CD4-positive, alpha-beta T cell (primary cell): Measurements from ENCODE around the gene ZNF518B. TPM values are rescaled to one million over a fixed set of nuclear protein-coding genes. Genes with fewer than 3 reads are reported as not detected.

Experiments used
- ATAC-seq: fragments of 200-7000 bp; cut with Tn5 transposase; one replicate; pipeline ENCODE4 v1.10.0; 2022; ENCODE audit warnings: mild to moderate bottlenecking; ENCODE audit not compliant: poor library complexity
- CTCF ChIA-PET: fragments of 350-600 bp; sonication (Branson Sonifier 250); formaldehyde crosslinking; loops from one replicate; lab custom pipeline; 2021; ENCODE audit warnings: antibody characterized with exemption, inconsistent platforms; lab: Charles Lee
- POLR2A ChIA-PET: fragments of 350-600 bp; sonication (Branson Sonifier 250); formaldehyde crosslinking; loops from one replicate; lab custom pipeline; 2021; ENCODE audit warnings: antibody characterized with exemption, inconsistent platforms; lab: Charles Lee
- DNase-seq, 14 experiments: peaks; one replicate each; pipeline ENCODE4 v3.0.0-alpha.2; 2013 to 2020; ENCODE audit warnings: mixed read lengths in 2 of 14
- H3K27ac ChIP-seq, 2 donors: one replicate each; pipeline versions ENCODE4 v1.5.1 to v1.7.0; 2013; ENCODE audit warnings: low read length in 2 of 2, low read depth in 1 of 2, mild to moderate bottlenecking in 1 of 2
- H3K27me3 ChIP-seq, 2 experiments: 1 replicate in 1 of 2; 2 replicates in 1 of 2; pipeline versions ENCODE4 v1.6.1 to v1.7.0; 2013; ENCODE audit warnings: low read length in 2 of 2, control low read depth in 1 of 2, mild to moderate bottlenecking in 1 of 2, moderate library complexity in 1 of 2; ENCODE audit not compliant: insufficient read depth in 2 of 2, control insufficient read depth in 1 of 2
- H3K36me3 ChIP-seq: one replicate; pipeline ENCODE4 v1.6.1; 2013; ENCODE audit warnings: low read length, control low read depth; ENCODE audit not compliant: insufficient read depth
- H3K4me1 ChIP-seq: one replicate; pipeline ENCODE4 v1.6.1; 2013; ENCODE audit warnings: low read length, control low read depth; ENCODE audit not compliant: insufficient read depth
- H3K4me3 ChIP-seq: one replicate; pipeline ENCODE4 v1.5.1; 2013; ENCODE audit warnings: mild to moderate bottlenecking, low read length, moderate library complexity
- H3K9me3 ChIP-seq, 2 experiments: 1 replicate in 1 of 2; 2 replicates in 1 of 2; pipeline versions ENCODE4 v1.6.1 to v1.7.0; 2013; ENCODE audit warnings: low read length in 2 of 2, mild to moderate bottlenecking in 2 of 2, control low read depth in 1 of 2, moderate library complexity in 1 of 2; ENCODE audit not compliant: control insufficient read depth in 1 of 2, insufficient read depth in 1 of 2
- H3K27ac Mint-ChIP-seq: one replicate; pipeline ENCODE4 v1.8.0; 2020; ENCODE audit warnings: mixed read lengths
- H3K27me3 Mint-ChIP-seq: one replicate; pipeline ENCODE4 v1.8.0; 2021; ENCODE audit warnings: mixed read lengths
- H3K36me3 Mint-ChIP-seq: one replicate; pipeline ENCODE4 v1.8.0; 2021; ENCODE audit warnings: low read depth, mixed read lengths
- H3K4me1 Mint-ChIP-seq: one replicate; pipeline ENCODE4 v1.8.0; 2021; ENCODE audit warnings: low read depth, mixed read lengths
- H3K4me3 Mint-ChIP-seq: one replicate; pipeline ENCODE4 v1.8.0; 2020; ENCODE audit warnings: mild to moderate bottlenecking, mixed read lengths
- H3K9me3 Mint-ChIP-seq: one replicate; pipeline ENCODE4 v1.8.0; 2020; ENCODE audit warnings: mixed read lengths
- CTCF ChIP-seq: fragments of 200-600 bp; IDR thresholded peaks from one replicate; pipeline ENCODE4 v1.8.0; 2022; ENCODE audit warnings: antibody characterized with exemption, mild to moderate bottlenecking
- intact Hi-C, 2 experiments: fragments of 100-400 bp; cut with DNase I in 1 of 2; cut with micrococcal nuclease in 1 of 2; formaldehyde crosslinking; loops; one replicate each; pipeline versions ENCODE4 v1.15.1 to v1.9.0; 2023 to 2025; cut with DNase I, micrococcal nuclease
- total RNA-seq, 174 experiments: library from RNA in 2 of 174; stranded (reverse) in 2 of 174; gene quantifications; one replicate each; pipeline ENCODE4 v1.2.3 and lab custom pipeline; 2021 to 2026

Gene ZNF518B
- total RNA-seq, 2 experiments from 2014 or later, result 36.5 to 37.5 TPM

DNA sequence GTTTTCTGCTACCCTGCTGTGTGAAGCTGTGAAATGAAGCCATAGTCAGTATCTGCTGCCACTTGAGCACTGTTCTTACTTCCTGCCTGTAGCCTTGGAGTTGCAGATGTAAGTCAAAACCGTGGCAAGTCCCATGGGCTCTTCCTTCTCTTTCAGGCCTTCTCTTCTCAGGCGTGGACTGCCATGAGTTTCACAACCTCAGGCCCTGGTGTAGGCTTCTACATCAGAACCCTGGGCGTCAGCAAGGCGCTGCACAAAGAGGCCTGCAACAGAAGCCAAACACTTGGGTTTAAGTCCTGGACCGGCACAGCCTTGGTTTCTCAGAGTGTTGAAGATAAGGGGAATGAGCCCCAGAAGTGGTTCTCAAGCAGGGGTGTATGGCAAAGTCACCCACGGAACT lies 2.5 kb downstream of the ZNF518B start:
- no peak for ATAC-seq
- no peak overlapping the region for H3K27ac Mint-ChIP-seq

DNA sequence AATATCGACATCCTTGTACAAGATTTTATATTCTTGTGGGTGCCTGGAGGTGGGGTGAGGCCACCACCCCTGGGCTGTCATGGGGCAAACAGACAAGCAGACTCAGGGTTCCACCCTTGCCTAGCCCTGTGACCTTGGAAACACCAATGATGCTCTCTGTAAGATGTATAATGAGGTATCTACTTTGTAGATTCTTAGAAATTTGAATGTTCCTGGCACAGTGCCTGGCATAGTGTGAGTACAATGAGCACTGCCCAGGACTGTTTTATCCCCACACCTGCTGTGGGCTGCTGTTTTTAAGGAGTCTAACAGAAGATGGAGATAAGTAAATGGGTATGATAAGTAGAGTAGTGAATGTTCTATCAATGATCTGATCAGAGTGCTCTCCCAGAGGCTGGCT lies 3.1 kb downstream of the ZNF518B start:
- H3K27ac Mint-ChIP-seq, result no peak overlapping the region
- POLR2A ChIA-PET, result no interaction called here
- H3K36me3 Mint-ChIP-seq, result peaks cover 75% of the 10 kb centered on the region

More for the DNA sequence above, 2.5 kb downstream of the ZNF518B start:
- intact Hi-C loops, result no loop called here
- peaks cover 5 to 9% of the 10 kb centered on the region in 2 experiments for H3K9me3 ChIP-seq
- peaks cover 32% of the 10 kb centered on the region for H3K36me3 ChIP-seq
- H3K4me3 ChIP-seq, result no peak overlapping the region
- no peak for DNase-seq
- ChIA-PET CTCF (no interaction called here), POLR2A (interaction anchor here (0.5 kb wide), 1 partner anchor 20 kb away, joined by 3 read pairs; no protein-coding TSS in a partner anchor)
- no peak overlapping the region for H3K4me3 Mint-ChIP-seq
- peaks cover 69% of the 10 kb centered on the region for H3K36me3 Mint-ChIP-seq
- peaks cover 22% of the 10 kb centered on the region for H3K4me1 ChIP-seq
- H3K27me3 Mint-ChIP-seq, result no peaks in the 10 kb centered on the region
- H3K9me3 Mint-ChIP-seq, result peaks cover 10% of the 10 kb centered on the region
- H3K27ac ChIP-seq, result no peak overlapping the region
- no peaks in the 10 kb centered on the region for H3K27me3 ChIP-seq
- TF ChIP-seq CTCF, result no peak
- peaks cover 31% of the 10 kb centered on the region for H3K4me1 Mint-ChIP-seq

DNA sequence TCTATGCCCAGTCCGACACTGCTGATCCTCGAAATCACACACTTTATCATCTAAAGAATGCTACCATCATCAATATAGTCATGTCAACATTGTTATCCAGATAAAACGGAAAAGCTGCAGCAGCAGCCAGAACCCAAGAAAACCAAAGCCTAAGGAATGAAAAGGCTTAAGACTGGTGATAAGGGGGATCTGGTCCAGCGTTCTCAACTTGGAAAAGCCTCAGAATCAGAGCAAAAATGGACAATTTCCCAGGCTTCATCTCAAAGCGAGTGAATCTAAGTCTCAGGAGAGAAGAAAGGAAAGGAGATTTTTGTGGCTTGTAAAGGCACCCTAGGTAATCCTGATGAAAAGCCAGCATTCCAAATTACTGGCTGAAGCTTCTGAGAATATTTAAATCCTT lies 8.2 kb downstream of the ZNF518B start:
- DNase-seq (no peak), ATAC-seq (no peak)
- H3K9me3 ChIP-seq, result peaks cover 9 to 46% of the 10 kb centered on the region in 2 experiments
- Mint-ChIP-seq H3K9me3 (peaks cover 31% of the 10 kb centered on the region), H3K4me1 (peaks cover 11% of the 10 kb centered on the region), H3K27me3 (no peaks in the 10 kb centered on the region), H3K27ac (no peak overlapping the region), H3K4me3 (no peak overlapping the region), H3K36me3 (peaks cover 100% of the 10 kb centered on the region)
- H3K36me3 ChIP-seq, result peaks cover 46% of the 10 kb centered on the region
- no peak overlapping the region for H3K4me3 ChIP-seq
- H3K27ac ChIP-seq, result no peak overlapping the region
- no peak for TF ChIP-seq CTCF
- intact Hi-C loops, result no loop called here
- ChIA-PET POLR2A (no interaction called here), CTCF (interaction anchor here (1.1 kb wide), 1 partner anchor 12 kb away, joined by 3 read pairs; no protein-coding TSS in a partner anchor)
- H3K4me1 ChIP-seq, result no peaks in the 10 kb centered on the region
- no peaks in the 10 kb centered on the region for H3K27me3 ChIP-seq

More for the DNA sequence above, 3.1 kb downstream of the ZNF518B start:
- TF ChIP-seq CTCF, result no peak
- ATAC-seq (no peak), DNase-seq (no peak)
- intact Hi-C loops, result no loop called here
- peaks cover 31% of the 10 kb centered on the region for H3K4me1 Mint-ChIP-seq
- H3K4me1 ChIP-seq, result peaks cover 22% of the 10 kb centered on the region
- CTCF ChIA-PET, result no interaction called here
- H3K9me3 Mint-ChIP-seq, result peaks cover 15% of the 10 kb centered on the region
- H3K36me3 ChIP-seq, result peaks cover 32% of the 10 kb centered on the region
- peaks cover 5 to 9% of the 10 kb centered on the region in 2 experiments for H3K9me3 ChIP-seq
- peak overlapping the region; percentile 50 for H3K4me3 Mint-ChIP-seq
- no peaks in the 10 kb centered on the region for H3K27me3 ChIP-seq
- no peak overlapping the region for H3K4me3 ChIP-seq
- no peak overlapping the region for H3K27ac ChIP-seq
- H3K27me3 Mint-ChIP-seq, result no peaks in the 10 kb centered on the region
